HFFc6 (cell line): ENCODE results near the gene RBCK1. TPM values are rescaled to one million over a fixed set of nuclear protein-coding genes. Genes with fewer than 3 reads are reported as not detected.

Experiments used
- DNase-seq: peaks from one replicate; pipeline ENCODE4 v3.0.0-alpha.2; 2018
- H3K27ac Mint-ChIP-seq: 2 replicates; pipeline ENCODE4 v1.8.0; 2020; ENCODE audit warnings: mild to moderate bottlenecking, mixed read lengths
- H3K27me3 Mint-ChIP-seq: 2 replicates; pipeline ENCODE4 v1.8.0; 2021; ENCODE audit warnings: mild to moderate bottlenecking, moderate library complexity, mixed read lengths; ENCODE audit not compliant: insufficient read depth
- H3K36me3 Mint-ChIP-seq: 2 replicates; pipeline ENCODE4 v1.8.0; 2021; ENCODE audit warnings: low read depth, mixed read lengths
- H3K4me1 Mint-ChIP-seq: 2 replicates; pipeline ENCODE4 v1.8.0; 2020; ENCODE audit warnings: low read depth, mixed read lengths
- H3K4me3 Mint-ChIP-seq: 2 replicates; pipeline ENCODE4 v1.8.0; 2020; ENCODE audit warnings: mild to moderate bottlenecking, moderate library complexity, mixed read lengths
- H3K9me3 Mint-ChIP-seq: 2 replicates; pipeline ENCODE4 v1.8.0; 2020; ENCODE audit warnings: mild to moderate bottlenecking, mixed read lengths
- CTCF ChIP-seq: fragments of 200-600 bp; sonication (generic); IDR thresholded peaks from 2 replicates; pipeline ENCODE4 v1.5.0; 2021; ENCODE audit warnings: antibody characterized with exemption, mild to moderate bottlenecking
- total RNA-seq, 6 experiments: library from RNA; stranded (reverse); fragmentation: NEBNext Ultra II Directional; extraction: Animal tissue kit (Norgen Biotek cat#: 25700); gene quantifications; 2 replicates in 1 of 6; 3 replicates in 5 of 6; pipeline ENCODE4 v1.2.3, GENCODE V29; 2021

The RBCK1 gene
- total RNA-seq, 6 experiments from 2014 or later = 76.4 to 84.1 (median 77.2) TPM

- TF ChIP-seq CTCF = no peak
- Mint-ChIP-seq H3K9me3 (no peaks in the 10 kb centered on the region), H3K27me3 (0 out of 2 replicates have a peak, but pooled peaks cover 2% of the 10 kb centered on the region), H3K4me1 (no peaks in the 10 kb centered on the region), H3K27ac (no peak overlapping the region), H3K36me3 (peaks cover 27% of the 10 kb centered on the region), H3K4me3 (no peak overlapping the region)
- DNase-seq = no peak
These were observed 13.7 kb downstream of the RBCK1 start for GRCh38 chr20:421685-422250.

GRCh38 chr20:426566-426965, 18.5 kb downstream of the RBCK1 start:
- Mint-ChIP-seq H3K4me3 (no peak overlapping the region), H3K9me3 (no peaks in the 10 kb centered on the region), H3K27ac (no peak overlapping the region), H3K36me3 (peaks cover 30% of the 10 kb centered on the region), H3K4me1 (no peaks in the 10 kb centered on the region), H3K27me3 (peaks cover 3% of the 10 kb centered on the region; the same call in 1 of the 2 replicates)
- no peak for TF ChIP-seq CTCF
- no peak for DNase-seq

- H3K36me3 Mint-ChIP-seq = peaks cover 24% of the 10 kb centered on the region
- H3K9me3 Mint-ChIP-seq = no peaks in the 10 kb centered on the region
- peaks cover 3% of the 10 kb centered on the region; the same call in 1 of the 2 replicates for H3K27me3 Mint-ChIP-seq
- TF ChIP-seq CTCF = no peak
- no peak overlapping the region for H3K4me3 Mint-ChIP-seq
- DNase-seq = no peak
- no peak overlapping the region for H3K27ac Mint-ChIP-seq
- H3K4me1 Mint-ChIP-seq = no peaks in the 10 kb centered on the region
These were observed 19.3 kb downstream of the RBCK1 start for GRCh38 chr20:427401-427800.

- no peaks in the 10 kb centered on the region for H3K9me3 Mint-ChIP-seq
- TF ChIP-seq CTCF = no peak
- H3K4me3 Mint-ChIP-seq = no peak overlapping the region
- no peak for DNase-seq
- no peak overlapping the region for H3K27ac Mint-ChIP-seq
- H3K27me3 Mint-ChIP-seq = peaks cover 3% of the 10 kb centered on the region; the same call in 1 of the 2 replicates
- H3K4me1 Mint-ChIP-seq = no peaks in the 10 kb centered on the region
- H3K36me3 Mint-ChIP-seq = peaks cover 23% of the 10 kb centered on the region
These were observed 20.0 kb downstream of the RBCK1 start for GRCh38 chr20:427849-428657.

GRCh38 chr20:428658-429200, 20.6 kb downstream of the RBCK1 start:
- 0 out of 2 replicates have a peak, but pooled peaks have one; percentile 14 for TF ChIP-seq CTCF
- peaks cover 22% of the 10 kb centered on the region for H3K36me3 Mint-ChIP-seq
- no peak overlapping the region for H3K4me3 Mint-ChIP-seq
- H3K27ac Mint-ChIP-seq = no peak overlapping the region
- peaks cover 3% of the 10 kb centered on the region for H3K27me3 Mint-ChIP-seq
- DNase-seq = no peak
- peaks cover 4% of the 10 kb centered on the region for H3K4me1 Mint-ChIP-seq
- no peaks in the 10 kb centered on the region for H3K9me3 Mint-ChIP-seq
